GM12874 (cell line): Measurements from ENCODE around the gene LORICRIN.

Experiments
- CTCF ChIP-seq: IDR thresholded peaks from 2 replicates; pipeline ENCODE4 v1.5.1; 2011; ENCODE audit warnings: low read depth, mild to moderate bottlenecking, control low read depth, low read length, moderate library complexity; ENCODE audit not compliant: insufficient read depth

Gene LORICRIN

DNA sequence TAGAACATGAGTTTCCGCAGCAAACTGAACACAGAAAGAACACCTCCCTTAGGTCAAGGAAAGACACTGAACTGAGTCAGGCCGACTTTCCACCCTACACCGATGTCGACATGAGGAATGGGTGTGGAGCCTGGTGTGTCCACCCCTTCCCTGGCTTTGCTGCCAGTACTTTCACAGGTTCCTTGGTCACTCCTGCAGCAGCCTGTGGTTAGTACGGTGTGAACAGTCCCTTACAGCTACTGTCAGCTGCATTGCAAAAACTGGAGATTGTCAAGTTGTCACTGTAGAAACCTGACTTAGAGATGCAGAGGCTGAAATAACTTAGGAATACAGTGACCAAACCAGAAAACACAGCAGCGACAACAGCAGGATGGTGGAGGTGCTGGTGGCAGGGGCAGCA is 46.2 kb downstream of the LORICRIN start:
- no peak for TF ChIP-seq CTCF

DNA sequence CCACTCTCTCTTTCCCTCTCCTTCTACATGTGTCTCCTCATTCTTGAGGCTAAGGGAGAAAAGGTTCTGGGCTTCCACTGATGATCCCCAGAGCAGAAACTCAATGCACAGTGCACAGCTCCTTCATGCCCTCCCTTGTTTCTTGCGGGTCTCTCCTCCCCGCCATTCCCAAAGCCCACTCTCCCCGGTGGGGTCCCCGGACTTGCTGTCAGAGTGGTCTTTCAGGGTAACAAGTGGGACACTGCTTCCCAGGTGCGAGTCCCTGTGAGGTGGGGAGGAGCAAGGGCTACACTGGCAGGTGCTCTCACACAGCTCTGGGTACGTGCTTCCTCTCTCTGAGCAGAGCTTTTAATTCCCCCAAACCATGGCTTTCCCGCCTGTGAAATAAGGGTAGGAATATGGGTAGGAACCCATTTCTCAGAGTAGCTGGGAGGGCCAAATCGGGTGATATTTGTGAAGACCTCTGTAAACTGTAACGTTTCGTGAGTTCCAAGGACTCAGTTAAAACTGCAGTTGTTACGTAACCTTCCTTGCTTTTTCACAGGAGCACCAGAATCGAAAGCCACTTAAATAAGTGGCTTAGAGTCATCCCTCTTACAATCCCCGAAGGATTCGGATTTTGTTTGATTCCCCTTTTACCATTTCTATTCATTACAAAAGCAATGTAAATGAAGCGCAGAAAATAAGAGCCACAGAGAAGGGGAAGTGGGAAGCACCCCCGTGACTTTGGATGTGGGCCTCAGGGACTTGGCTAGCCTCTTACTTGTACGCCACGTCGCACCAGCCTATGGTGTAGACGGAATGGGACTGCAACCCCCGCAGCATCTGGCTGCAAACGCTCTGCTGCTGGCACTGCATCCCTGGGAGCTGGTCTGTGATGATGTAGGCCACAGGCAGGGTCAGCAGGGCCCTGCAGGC is 47.1 kb downstream of the LORICRIN start:
- TF ChIP-seq CTCF: no peak

- no peak for TF ChIP-seq CTCF
Measured at GRCh38 chr1:153307221-153307600, 47.7 kb downstream of the LORICRIN start.

- TF ChIP-seq CTCF: no peak
Measured at GRCh38 chr1:153308540-153308939, 49.1 kb downstream of the LORICRIN start.

GRCh38 chr1:153309441-153309840 is 50.0 kb downstream of the LORICRIN start:
- no peak for TF ChIP-seq CTCF

GRCh38 chr1:153310526-153310925 is 51.0 kb downstream of the LORICRIN start:
- TF ChIP-seq CTCF: no peak
